Smooth muscle cell (in vitro differentiated cells): ENCODE data around the gene HMGCS1. TPM values are rescaled to one million over a fixed set of nuclear protein-coding genes. Genes with fewer than 3 reads are reported as not detected.

Source experiments
- DNase-seq: peaks from one replicate; lab custom pipeline; 2025; ENCODE audit not compliant: unreplicated experiment; lab: John Stamatoyannopoulos, UW
- H2AFZ ChIP-seq: fragments of 200-600 bp; sonication (generic); 2 replicates; pipeline ENCODE4 v1.6.0; 2016; ENCODE audit warnings: antibody characterized with exemption, low read depth, mild to moderate bottlenecking
- H3F3A ChIP-seq: fragments of 200-600 bp; sonication (generic); 2 replicates; pipeline ENCODE4 v1.6.0; 2017; ENCODE audit warnings: antibody characterized with exemption, low read depth
- H3K27ac ChIP-seq: fragments of 200-600 bp; sonication (generic); 2 replicates; pipeline ENCODE4 v1.5.1; 2016; ENCODE audit warnings: low read depth, mild to moderate bottlenecking
- H3K27me3 ChIP-seq: fragments of 200-600 bp; sonication (generic); 2 replicates; pipeline ENCODE4 v1.6.1; 2016; ENCODE audit warnings: low read depth, mild to moderate bottlenecking
- H3K36me3 ChIP-seq: fragments of 200-600 bp; sonication (generic); 2 replicates; pipeline ENCODE4 v1.5.1; 2016; ENCODE audit warnings: low read depth
- H3K4me1 ChIP-seq: fragments of 200-600 bp; sonication (generic); 2 replicates; pipeline ENCODE4 v1.5.1; 2016; ENCODE audit warnings: low read depth
- H3K4me2 ChIP-seq: fragments of 200-600 bp; sonication (generic); 2 replicates; pipeline ENCODE4 v1.6.0; 2016; ENCODE audit warnings: mild to moderate bottlenecking
- H3K4me3 ChIP-seq: fragments of 200-600 bp; sonication (generic); 2 replicates; pipeline ENCODE4 v1.5.1; 2016; ENCODE audit warnings: mild to moderate bottlenecking
- H3K79me2 ChIP-seq: fragments of 200-600 bp; sonication (generic); 2 replicates; pipeline ENCODE4 v1.6.0; 2016; ENCODE audit warnings: low read depth, mild to moderate bottlenecking
- H3K9ac ChIP-seq: fragments of 200-600 bp; sonication (generic); 2 replicates; pipeline ENCODE4 v1.6.0; 2016; ENCODE audit warnings: low read depth
- H3K9me3 ChIP-seq: fragments of 200-600 bp; sonication (generic); replicated peaks from 2 replicates; pipeline ENCODE4 v1.5.1; 2016; ENCODE audit warnings: low read depth
- H4K20me1 ChIP-seq: fragments of 200-600 bp; sonication (generic); 2 replicates; pipeline ENCODE4 v1.6.0; 2016; ENCODE audit warnings: low read depth
- CTCF ChIP-seq: fragments of 200-600 bp; sonication (generic); IDR thresholded peaks from 2 replicates; pipeline ENCODE4 v1.5.1; 2017; ENCODE audit warnings: borderline replicate concordance, mild to moderate bottlenecking, antibody characterized with exemption; ENCODE audit not compliant: insufficient read depth, poor library complexity, severe bottlenecking
- WGBS: methylation state at CpG from one replicate; pipeline ENCODE4 v1.1.7; 2016; ENCODE audit warnings: low lambda C conversion rate; 5-methylcytosine and 5-hydroxymethylcytosine counted together
- polyA plus RNA-seq: library from polyadenylated mRNA; unstranded; fragments of >200 nt; fragmentation: Nextera tagmentation; extraction: Ambion mirVana; gene quantifications from 2 replicates; pipeline ENCODE4 v1.2.1, GENCODE V29; 2016
- total RNA-seq: library from RNA; depleted of rRNA; stranded (reverse); fragments of >200 nt; gene quantifications from 2 replicates; pipeline ENCODE4 v1.2.3, GENCODE V29; 2014

HMGCS1 gene
- total and polyA plus RNA-seq, 2 experiments from 2014 or later, result 51.8 to 94.0 TPM

GRCh38 chr5:43286623-43287022 lies 26.6 kb downstream of the HMGCS1 start:
- Histone ChIP-seq H4K20me1 (peaks cover 45% of the 10 kb centered on the region), H3K9ac (no peak overlapping the region), H3K4me1 (no peaks in the 10 kb centered on the region), H3K9me3 (no peaks in the 10 kb centered on the region), H3K27ac (no peak overlapping the region), H3K79me2 (no peaks in the 10 kb centered on the region), H3F3A (peaks cover 21% of the 10 kb centered on the region), H3K36me3 (peaks cover 11% of the 10 kb centered on the region), H3K4me3 (no peak overlapping the region), H3K4me2 (no peak overlapping the region), H2AFZ (no peak overlapping the region), H3K27me3 (no peaks in the 10 kb centered on the region)
- DNase-seq, result no peak
- TF ChIP-seq CTCF, result no peak

- Histone ChIP-seq H4K20me1 (peaks cover 7% of the 10 kb centered on the region), H3K4me1 (no peaks in the 10 kb centered on the region), H3K79me2 (no peaks in the 10 kb centered on the region), H2AFZ (no peak overlapping the region), H3K4me2 (no peak overlapping the region), H3K9me3 (no peaks in the 10 kb centered on the region), H3K36me3 (no peaks in the 10 kb centered on the region), H3K27me3 (no peaks in the 10 kb centered on the region), H3K4me3 (no peak overlapping the region), H3K9ac (no peak overlapping the region), H3K27ac (no peak overlapping the region), H3F3A (peaks cover 19% of the 10 kb centered on the region)
- no peak for TF ChIP-seq CTCF
- no peak for DNase-seq
- WGBS, result 41% methylated on average over 7 of the region's 7 CpGs
These were observed 31.2 kb downstream of the HMGCS1 start for GRCh38 chr5:43281840-43282658.

GRCh38 chr5:43279548-43280274 lies 33.5 kb downstream of the HMGCS1 start:
- no peaks in the 10 kb centered on the region for H3K27me3 ChIP-seq
- no peaks in the 10 kb centered on the region for H4K20me1 ChIP-seq
- no peaks in the 10 kb centered on the region for H3K9me3 ChIP-seq
- no peak overlapping the region for H3K4me2 ChIP-seq
- TF ChIP-seq CTCF, result no peak
- DNase-seq, result no peak
- H3K4me1 ChIP-seq, result no peaks in the 10 kb centered on the region
- H3F3A ChIP-seq, result no peaks in the 10 kb centered on the region
- 94% methylated on average over 12 of the region's 12 CpGs for WGBS
- H2AFZ ChIP-seq, result no peak overlapping the region
- no peak overlapping the region for H3K27ac ChIP-seq
- H3K9ac ChIP-seq, result no peak overlapping the region
- H3K4me3 ChIP-seq, result no peak overlapping the region
- no peaks in the 10 kb centered on the region for H3K79me2 ChIP-seq
- H3K36me3 ChIP-seq, result no peaks in the 10 kb centered on the region
